ENCODE data around the gene RNF182.

RNF182 gene

DNA sequence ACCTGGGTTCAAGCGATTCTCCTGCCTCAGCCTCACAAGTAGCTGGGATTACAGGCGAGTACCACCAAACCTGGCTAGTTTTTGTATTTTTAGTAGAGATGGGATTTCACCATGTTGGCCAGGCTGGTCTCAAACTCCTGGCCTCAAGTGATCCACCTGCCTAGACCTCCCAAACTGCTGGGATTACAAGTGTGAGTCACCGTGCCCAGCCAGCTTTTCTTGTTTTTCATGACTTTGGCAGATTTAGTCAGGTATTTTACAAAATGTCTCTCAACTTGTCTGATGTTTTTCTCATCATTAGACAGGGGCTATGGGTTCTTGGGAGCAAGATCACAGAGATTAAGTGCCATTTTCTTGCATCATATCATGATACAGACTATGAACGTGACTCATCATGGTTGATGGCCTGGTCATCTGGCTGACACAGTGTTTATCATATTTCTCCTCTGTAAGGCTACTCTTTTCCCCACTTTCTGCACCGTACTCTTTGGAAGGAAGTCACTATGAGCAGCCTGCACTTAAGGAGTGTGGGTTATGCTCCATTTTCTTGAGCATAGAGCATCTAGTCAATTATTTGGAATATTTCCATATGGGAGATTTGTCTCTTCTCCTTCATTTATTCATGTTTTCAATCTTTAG is 67.8 kb downstream of the RNF182 start:
- ChIA-PET POLR2A (no interaction called here), CTCF (no interaction called here)
- TF ChIP-seq ARNT (IDR thresholded peaks at IDR 0.05), result no peak
- TF ChIP-seq FOXM1 (IDR thresholded peaks at IDR 0.05; ENCODE audit: borderline replicate concordance), result no peak
- no peak for TF ChIP-seq ZNF384 (IDR thresholded peaks at IDR 0.05)
- TF ChIP-seq ELF4 (IDR thresholded peaks at IDR 0.05), result no peak
- no peak for TF ChIP-seq CTBP1 (IDR thresholded peaks at IDR 0.05; ENCODE audit: borderline replicate concordance)
- TF ChIP-seq FOXK2 (IDR thresholded peaks at IDR 0.05), result no peak
- no peak for TF ChIP-seq BHLHE40 (IDR thresholded peaks at IDR 0.05; ENCODE audit: borderline replicate concordance)
- no peak for DNase-seq (ENCODE audit: extremely low spot score)

DNA sequence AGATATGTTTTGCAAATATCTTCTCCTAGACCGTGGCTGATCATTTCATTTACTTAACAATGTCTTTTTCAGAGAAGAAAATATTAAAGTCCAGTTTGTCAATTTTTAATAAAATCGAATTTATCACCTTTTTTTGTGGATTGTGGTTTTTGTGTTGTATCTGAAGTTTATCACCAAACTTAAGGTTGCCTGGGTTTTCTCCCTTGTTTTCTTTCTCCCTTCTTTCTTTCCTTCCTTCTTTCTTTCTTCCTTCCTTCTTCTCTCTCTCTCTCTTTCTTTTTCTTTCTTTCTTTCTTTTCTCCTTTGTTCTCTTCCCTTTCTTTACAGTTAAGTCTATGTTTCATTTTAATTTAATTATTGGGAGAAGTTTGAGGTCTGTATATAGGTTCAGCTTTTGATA is 68.7 kb downstream of the RNF182 start:
- TF ChIP-seq ZNF384 (IDR thresholded peaks at IDR 0.05) (no peak), FOXM1 (IDR thresholded peaks at IDR 0.05; ENCODE audit: borderline replicate concordance) (no peak), NFRKB (IDR thresholded peaks at IDR 0.05) (no peak), L3MBTL2 (conservative IDR thresholded peaks at IDR 0.05) (no peak), HDGF (IDR thresholded peaks at IDR 0.05; ENCODE audit: borderline replicate concordance) (no peak), SUZ12 (IDR thresholded peaks at IDR 0.05) (no peak), SP1 (IDR thresholded peaks at IDR 0.05) (no peak), CTBP1 (IDR thresholded peaks at IDR 0.05; ENCODE audit: borderline replicate concordance) (no peak), FOXK2 (IDR thresholded peaks at IDR 0.05) (no peak), FOXA1 (IDR thresholded peaks at IDR 0.05) (no peak), LEF1 (IDR thresholded peaks at IDR 0.05; ENCODE audit: borderline replicate concordance) (no peak), ELF4 (IDR thresholded peaks at IDR 0.05) (no peak), ARNT (IDR thresholded peaks at IDR 0.05) (no peak), TARDBP (IDR thresholded peaks at IDR 0.05) (no peak), BHLHE40 (IDR thresholded peaks at IDR 0.05; ENCODE audit: borderline replicate concordance) (no peak)
- TF ChIP-seq, protein P1, sequence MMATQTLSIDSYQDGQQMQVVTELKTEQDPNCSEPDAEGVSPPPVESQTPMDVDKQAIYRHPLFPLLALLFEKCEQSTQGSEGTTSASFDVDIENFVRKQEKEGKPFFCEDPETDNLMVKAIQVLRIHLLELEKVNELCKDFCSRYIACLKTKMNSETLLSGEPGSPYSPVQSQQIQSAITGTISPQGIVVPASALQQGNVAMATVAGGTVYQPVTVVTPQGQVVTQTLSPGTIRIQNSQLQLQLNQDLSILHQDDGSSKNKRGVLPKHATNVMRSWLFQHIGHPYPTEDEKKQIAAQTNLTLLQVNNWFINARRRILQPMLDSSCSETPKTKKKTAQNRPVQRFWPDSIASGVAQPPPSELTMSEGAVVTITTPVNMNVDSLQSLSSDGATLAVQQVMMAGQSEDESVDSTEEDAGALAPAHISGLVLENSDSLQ (IDR thresholded peaks at IDR 0.05), result no peak
- ChIA-PET POLR2A (no interaction called here), CTCF (no interaction called here)
- DNase-seq (ENCODE audit: extremely low spot score), result no peak

DNA sequence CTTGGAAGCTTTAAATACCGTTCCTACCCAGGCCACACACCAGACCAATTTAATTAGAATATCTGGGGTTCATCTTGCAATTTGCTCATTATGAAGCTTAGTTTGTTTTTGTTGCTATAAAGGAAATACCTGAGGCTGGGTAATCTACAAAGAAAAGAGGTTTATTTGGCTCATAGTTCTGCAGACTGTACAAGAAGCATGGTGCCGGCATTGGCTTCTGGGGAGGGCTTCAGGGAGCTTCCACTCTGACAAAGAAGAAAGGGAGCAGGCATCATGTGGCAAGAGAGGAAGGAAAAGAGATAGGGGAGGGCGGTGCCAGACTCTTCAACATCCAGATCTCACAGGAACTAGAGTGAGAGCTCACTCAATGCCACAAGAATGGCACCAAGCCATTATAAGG is 73.6 kb downstream of the RNF182 start:
- POLR2A ChIA-PET, result no interaction called here
- DNase-seq (ENCODE audit: extremely low spot score), result no peak
- CTCF ChIA-PET, result no interaction called here
- no peak for TF ChIP-seq LEF1 (IDR thresholded peaks at IDR 0.05; ENCODE audit: borderline replicate concordance)
- TF ChIP-seq, protein P1 (IDR thresholded peaks at IDR 0.05), result no peak
- no peak for TF ChIP-seq FOXM1 (IDR thresholded peaks at IDR 0.05; ENCODE audit: borderline replicate concordance)
- no peak for TF ChIP-seq ELF4 (IDR thresholded peaks at IDR 0.05)
- no peak for TF ChIP-seq SP1 (IDR thresholded peaks at IDR 0.05)
- no peak for TF ChIP-seq FOXA1 (IDR thresholded peaks at IDR 0.05)
- no peak for TF ChIP-seq HDGF (IDR thresholded peaks at IDR 0.05; ENCODE audit: borderline replicate concordance)
- no peak for TF ChIP-seq NFRKB (IDR thresholded peaks at IDR 0.05)
- no peak for TF ChIP-seq TARDBP (IDR thresholded peaks at IDR 0.05)
- no peak for TF ChIP-seq SUZ12 (IDR thresholded peaks at IDR 0.05)

DNA sequence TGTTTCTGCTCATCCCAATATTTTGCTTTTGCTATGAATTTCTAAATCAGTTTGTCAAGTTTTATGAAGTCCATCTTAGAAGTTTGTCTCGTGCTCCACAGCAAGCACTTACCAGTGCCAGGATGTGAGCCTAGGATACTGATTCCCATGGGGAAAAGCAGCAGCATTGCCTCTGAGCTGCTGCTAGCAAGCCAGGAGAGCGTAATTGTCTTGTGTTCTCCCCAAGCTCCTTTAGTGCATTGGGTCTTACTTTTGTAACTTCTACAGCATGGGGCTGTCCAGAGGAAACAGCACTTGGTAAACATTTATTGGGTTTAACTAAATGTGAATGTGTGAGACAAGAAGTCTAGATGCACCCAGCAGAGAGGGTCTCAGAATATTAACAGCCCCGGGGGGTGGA is 76.1 kb downstream of the RNF182 start:
- TF ChIP-seq ARNT (IDR thresholded peaks at IDR 0.05) (no peak), CTBP1 (IDR thresholded peaks at IDR 0.05; ENCODE audit: borderline replicate concordance) (no peak), NFRKB (IDR thresholded peaks at IDR 0.05) (no peak), HDGF (IDR thresholded peaks at IDR 0.05; ENCODE audit: borderline replicate concordance) (no peak), FOXK2 (IDR thresholded peaks at IDR 0.05) (no peak), LEF1 (IDR thresholded peaks at IDR 0.05; ENCODE audit: borderline replicate concordance) (no peak), BHLHE40 (IDR thresholded peaks at IDR 0.05; ENCODE audit: borderline replicate concordance) (no peak), ZNF384 (IDR thresholded peaks at IDR 0.05) (no peak), L3MBTL2 (conservative IDR thresholded peaks at IDR 0.05) (no peak), FOXA1 (IDR thresholded peaks at IDR 0.05) (no peak), ELF4 (IDR thresholded peaks at IDR 0.05) (no peak), FOXM1 (IDR thresholded peaks at IDR 0.05; ENCODE audit: borderline replicate concordance) (no peak), SUZ12 (IDR thresholded peaks at IDR 0.05) (no peak)
- CTCF ChIA-PET, result no interaction called here
- POLR2A ChIA-PET, result no interaction called here
- no peak for DNase-seq (ENCODE audit: extremely low spot score)

DNA sequence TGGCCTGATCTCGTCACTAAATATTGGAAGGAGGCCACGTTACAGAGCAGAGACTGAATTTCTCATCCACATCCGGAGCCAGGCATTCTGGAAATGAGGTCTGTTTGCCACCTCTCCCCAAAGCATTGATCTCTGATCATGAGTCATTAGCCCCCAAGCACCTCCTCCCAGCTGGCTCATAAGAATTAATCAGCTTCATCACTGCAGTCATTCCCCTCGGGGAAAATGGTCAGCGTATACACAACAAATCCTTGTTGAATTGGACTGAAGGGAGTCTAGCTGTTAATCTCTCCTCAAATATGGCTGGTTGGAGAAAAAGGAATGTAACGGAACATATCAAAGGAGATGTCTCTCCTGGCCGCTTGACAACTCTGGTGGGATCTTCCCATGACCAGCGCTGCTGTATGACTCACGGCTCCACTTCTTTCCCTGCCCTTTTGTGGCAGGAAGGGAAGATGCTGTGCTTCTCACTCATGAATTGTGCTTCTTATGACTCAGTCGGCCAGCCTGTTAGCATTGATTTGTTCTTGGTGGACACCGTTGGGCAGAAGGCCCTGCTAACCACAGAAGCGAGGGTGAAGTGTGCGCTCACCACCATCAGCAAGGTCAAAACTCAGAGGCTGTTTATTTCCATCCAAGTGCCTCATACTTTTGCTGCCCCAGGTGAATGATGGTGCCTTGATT is 76.7 kb downstream of the RNF182 start:
- TF ChIP-seq ELF4 (IDR thresholded peaks at IDR 0.05) (no peak), NFRKB (IDR thresholded peaks at IDR 0.05) (no peak), TARDBP (IDR thresholded peaks at IDR 0.05) (no peak), HDGF (IDR thresholded peaks at IDR 0.05; ENCODE audit: borderline replicate concordance) (no peak), FOXK2 (IDR thresholded peaks at IDR 0.05) (no peak), LEF1 (IDR thresholded peaks at IDR 0.05; ENCODE audit: borderline replicate concordance) (no peak), FOXM1 (IDR thresholded peaks at IDR 0.05; ENCODE audit: borderline replicate concordance) (no peak), SP1 (IDR thresholded peaks at IDR 0.05) (no peak), SUZ12 (IDR thresholded peaks at IDR 0.05) (no peak)
- TF ChIP-seq, protein P1 (IDR thresholded peaks at IDR 0.05), result no peak
- ChIA-PET CTCF (no interaction called here), POLR2A (no interaction called here)
- DNase-seq (ENCODE audit: extremely low spot score), result no peak
